ENCODE measurements around the gene MUC22.

GRCh38 chr6:31009731-31010130 is 543 bp upstream of the MUC22 start:
- TF ChIP-seq CTCF (IDR thresholded peaks at IDR 0.05): no peak
- TF ChIP-seq POLR2A (IDR thresholded peaks at IDR 0.05): no peak

All from Peyer's patch (tissue), 4 donors.